H1 (cell line): ENCODE data around the gene NR2E3. TPM values are rescaled to one million over a fixed set of nuclear protein-coding genes. Genes with fewer than 3 reads are reported as not detected.

Experiments used
- CHD1 ChIP-seq: IDR thresholded peaks from 2 replicates; pipeline ENCODE4 v1.6.1; 2012; ENCODE audit warnings: low read depth, low read length, improper control_type of control experiment
- KDM4A ChIP-seq: IDR thresholded peaks from one replicate; pipeline ENCODE4 v1.7.1; 2012; ENCODE audit warnings: low read depth, mild to moderate bottlenecking, moderate library complexity, low read length, inconsistent platforms; ENCODE audit not compliant: severe bottlenecking
- NANOG ChIP-seq: IDR thresholded peaks from 2 replicates; pipeline ENCODE4 v1.6.1; 2011; ENCODE audit warnings: low read length, low read depth, mild to moderate bottlenecking, inconsistent platforms; ENCODE audit not compliant: insufficient read depth, poor library complexity, severe bottlenecking
- SIN3A ChIP-seq, 2 experiments: IDR thresholded peaks in 1 of 2; conservative IDR thresholded peaks in 1 of 2; 2 replicates each; pipeline ENCODE4 v1.6.1; 2011 to 2012; ENCODE audit warnings: low read length in 2 of 2, improper control_type of control experiment in 1 of 2, low read depth in 1 of 2, mild to moderate bottlenecking in 1 of 2
- SIX5 ChIP-seq: IDR thresholded peaks from 2 replicates; pipeline ENCODE4 v1.6.1; 2011; ENCODE audit warnings: mild to moderate bottlenecking, low read depth, low read length
- polyA plus RNA-seq, 7 experiments: library from polyadenylated mRNA; depleted of rRNA in 3 of 7; stranded (reverse) in 5 of 7; unstranded in 2 of 7; fragments of >200 nt in 5 of 7; fragments of 200-250 nt in 2 of 7; gene quantifications; 1 replicate in 5 of 7; 2 replicates in 1 of 7; 4 replicates in 1 of 7; pipeline versions ENCODE4 v1.2.1 to v1.2.3, GENCODE V29; 2011 to 2013; ENCODE audit warnings: missing spikeins in 2 of 7, mixed read lengths in 2 of 7
- total RNA-seq: library from RNA; stranded (reverse); fragmentation: NEBNext Ultra II Directional; extraction: Animal tissue kit (Norgen Biotek cat#: 25700); gene quantifications from 2 replicates; pipeline ENCODE4 v1.2.1, GENCODE V29; 2021

NR2E3 gene
- total and polyA plus RNA-seq, 2 of the 8 experiments (the other 6 are each of a cell fraction or from before 2014, with no cell fraction given): 0.56 to 0.80 TPM

DNA sequence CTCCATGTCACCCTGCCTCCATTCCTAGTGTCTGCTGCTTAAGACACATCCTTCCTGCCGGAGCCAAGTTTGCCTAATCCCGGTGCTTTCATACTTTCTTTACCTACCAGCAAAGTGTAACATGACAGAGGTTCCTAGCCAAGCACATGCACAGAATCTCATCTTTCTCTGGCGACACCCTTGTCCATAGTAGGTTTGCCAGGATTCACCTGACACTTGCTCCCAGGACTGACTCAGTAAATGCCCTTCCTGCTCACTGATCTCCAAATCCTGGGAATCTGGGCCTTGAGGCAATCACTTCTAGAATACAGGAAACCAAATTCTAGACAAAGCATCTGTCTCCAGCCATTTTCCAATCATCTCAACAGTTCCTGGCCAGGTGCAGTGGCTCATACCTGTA, 10.2 kb upstream of the NR2E3 start (continued):
- no peak for TF ChIP-seq SIX5
- TF ChIP-seq KDM4A: no peak
- TF ChIP-seq SIN3A (conservative IDR thresholded peaks at IDR 0.05 in 1 of 2, IDR thresholded peaks at IDR 0.05 in 1 of 2; ENCODE audit: low read depth in 1 of 2, low read length in 2 of 2): no peak
- no peak for TF ChIP-seq CHD1
- no peak for TF ChIP-seq NANOG
